GM23338 (cell line): ENCODE data around the gene NTRK1. TPM values are rescaled to one million over a fixed set of nuclear protein-coding genes. Genes with fewer than 3 reads are reported as not detected.
A peak's percentile ranks its signal among the peaks of the same experiment; 100 is the strongest.

Experiments
- ATAC-seq: fragments of 200-7000 bp; cut with Tn5 transposase; 3 replicates; pipeline ENCODE4 v1.9.1; 2020
- DNase-seq: peaks from one replicate; pipeline ENCODE4 v3.0.0-alpha.2; 2015; ENCODE audit warnings: low spot score
- H2AFZ ChIP-seq: fragments of 200-600 bp; sonication (generic); 2 replicates; pipeline ENCODE4 v1.8.0; 2016; ENCODE audit warnings: antibody characterized with exemption, mild to moderate bottlenecking, moderate library complexity
- H3F3A ChIP-seq: fragments of 200-600 bp; sonication (generic); replicated peaks from 2 replicates; pipeline ENCODE4 v1.8.0; 2017; ENCODE audit warnings: antibody characterized with exemption, mixed run types, low read depth
- H3K27ac ChIP-seq: fragments of 200-600 bp; sonication (generic); 2 replicates; pipeline ENCODE4 v1.6.1; 2016; ENCODE audit warnings: low read depth
- H3K27me3 ChIP-seq: fragments of 200-600 bp; sonication (generic); 2 replicates; pipeline ENCODE4 v1.8.0; 2016; ENCODE audit warnings: mild to moderate bottlenecking, mixed run types, moderate library complexity; ENCODE audit not compliant: insufficient read depth
- H3K36me3 ChIP-seq: fragments of 200-600 bp; sonication (generic); 2 replicates; pipeline ENCODE4 v1.8.0; 2016; ENCODE audit warnings: mild to moderate bottlenecking; ENCODE audit not compliant: insufficient read depth
- H3K4me1 ChIP-seq: fragments of 200-600 bp; sonication (generic); 2 replicates; pipeline ENCODE4 v1.8.0; 2016; ENCODE audit warnings: mild to moderate bottlenecking, moderate library complexity; ENCODE audit not compliant: insufficient read depth
- H3K4me2 ChIP-seq: fragments of 200-600 bp; sonication (generic); 2 replicates; pipeline ENCODE4 v1.7.1; 2017; ENCODE audit warnings: mixed run types
- H3K4me3 ChIP-seq: fragments of 200-600 bp; sonication (generic); 2 replicates; pipeline ENCODE4 v1.6.1; 2016; ENCODE audit warnings: mixed run types
- H3K79me2 ChIP-seq: fragments of 200-600 bp; sonication (generic); replicated peaks from 2 replicates; pipeline ENCODE4 v1.8.0; 2017; ENCODE audit warnings: mild to moderate bottlenecking; ENCODE audit not compliant: insufficient read depth
- H3K9me2 ChIP-seq: fragments of 200-600 bp; sonication (generic); 2 replicates; pipeline ENCODE4 v1.8.0; 2017; ENCODE audit not compliant: insufficient read depth
- H4K20me1 ChIP-seq: fragments of 200-600 bp; sonication (generic); replicated peaks from 2 replicates; pipeline ENCODE4 v1.8.0; 2017; ENCODE audit warnings: mild to moderate bottlenecking; ENCODE audit not compliant: insufficient read depth
- H3K27ac Mint-ChIP-seq: 2 replicates; pipeline ENCODE4 v1.8.0; 2020; ENCODE audit warnings: inconsistent platforms, mild to moderate bottlenecking, moderate library complexity, mixed read lengths
- H3K27me3 Mint-ChIP-seq: 3 replicates; pipeline ENCODE4 v1.8.0; 2022; ENCODE audit warnings: low read depth, mild to moderate bottlenecking, moderate library complexity, mixed read lengths, inconsistent platforms; ENCODE audit not compliant: insufficient read depth, poor library complexity
- H3K36me3 Mint-ChIP-seq: 3 replicates; pipeline ENCODE4 v1.8.0; 2021; ENCODE audit warnings: low read depth, mild to moderate bottlenecking, inconsistent platforms, moderate library complexity, mixed read lengths
- H3K4me1 Mint-ChIP-seq: 3 replicates; pipeline ENCODE4 v1.8.0; 2020; ENCODE audit warnings: mild to moderate bottlenecking, inconsistent platforms, mixed read lengths
- H3K4me3 Mint-ChIP-seq: 3 replicates; pipeline ENCODE4 v1.8.0; 2021; ENCODE audit warnings: moderate library complexity, mild to moderate bottlenecking, inconsistent platforms, mixed read lengths
- H3K9me3 Mint-ChIP-seq: 3 replicates; pipeline ENCODE4 v1.8.0; 2020; ENCODE audit warnings: moderate library complexity, mild to moderate bottlenecking, inconsistent platforms, mixed read lengths
- CTCF ChIP-seq, 2 experiments: fragments of 200-600 bp in 1 of 2; sonication (generic) in 1 of 2; conservative IDR thresholded peaks; 2 replicates each; pipeline versions ENCODE4 v1.5.1 to v1.6.1; 2016 to 2017; ENCODE audit warnings: antibody characterized with exemption in 2 of 2, low read depth in 2 of 2, mild to moderate bottlenecking in 2 of 2, moderate library complexity in 1 of 2
- ETS1 ChIP-seq: IDR thresholded peaks from 2 replicates; pipeline ENCODE4 v1.6.1; 2016; ENCODE audit warnings: antibody characterized with exemption
- EZH2phosphoT487 ChIP-seq: fragments of 200-600 bp; sonication (generic); IDR thresholded peaks from one replicate; pipeline ENCODE4 v1.8.1; 2018; ENCODE audit warnings: antibody characterized with exemption; ENCODE audit not compliant: unreplicated experiment
- JUNB ChIP-seq: IDR thresholded peaks from one replicate; pipeline ENCODE4 v1.6.1; 2016; ENCODE audit warnings: antibody characterized with exemption; ENCODE audit not compliant: unreplicated experiment
- NANOG ChIP-seq: IDR thresholded peaks from 2 replicates; pipeline ENCODE4 v1.6.1; 2016; ENCODE audit warnings: antibody characterized with exemption, borderline replicate concordance
- POLR2AphosphoS5 ChIP-seq: IDR thresholded peaks from 2 replicates; pipeline ENCODE4 v1.6.1; 2016; ENCODE audit warnings: antibody characterized with exemption, low read depth
- REST ChIP-seq: IDR thresholded peaks from one replicate; pipeline ENCODE4 v1.6.1; 2018; ENCODE audit warnings: antibody characterized with exemption; ENCODE audit not compliant: unreplicated experiment
- STAT1 ChIP-seq: IDR thresholded peaks from one replicate; pipeline ENCODE4 v1.6.1; 2016; ENCODE audit warnings: antibody characterized with exemption; ENCODE audit not compliant: unreplicated experiment
- ZNF114 ChIP-seq: fragments of 250-450 bp; sonication (Bioruptor Pico); IDR thresholded peaks from 2 replicates; pipeline ENCODE4 v1.5.0; 2020; ENCODE audit warnings: mild to moderate bottlenecking, moderate library complexity
- polyA plus RNA-seq: library from polyadenylated mRNA; unstranded; fragments of >200 nt; fragmentation: Nextera tagmentation; extraction: Ambion mirVana; gene quantifications from 2 replicates; pipeline ENCODE4 v1.2.1, GENCODE V29; 2016
- total RNA-seq: library from RNA; depleted of rRNA; stranded (reverse); fragments of >200 nt; shearing (Covaris generic); gene quantifications from 2 replicates; pipeline ENCODE4 v1.2.3, GENCODE V29; 2014

The NTRK1 gene
- total and polyA plus RNA-seq, 2 experiments from 2014 or later: 0.42 to 0.45 TPM

GRCh38 chr1:156909671-156910070, 49.0 kb downstream of the NTRK1 start:
- H3K4me1 Mint-ChIP-seq: peaks cover 19% of the 10 kb centered on the region
- peaks cover 23% of the 10 kb centered on the region for H3K27me3 Mint-ChIP-seq
- H3K79me2 ChIP-seq: no peaks in the 10 kb centered on the region
- DNase-seq (no peak), ATAC-seq (no peak)
- H3K27me3 ChIP-seq: peaks cover 24% of the 10 kb centered on the region; the same call in 1 of the 2 replicates
- H3K4me3 Mint-ChIP-seq: no peak overlapping the region
- no peak overlapping the region for H3K4me2 ChIP-seq
- no peak overlapping the region for H3K27ac ChIP-seq
- H2AFZ ChIP-seq: no peak overlapping the region
- no peaks in the 10 kb centered on the region for H3K9me3 Mint-ChIP-seq
- no peak overlapping the region for H3K27ac Mint-ChIP-seq
- no peaks in the 10 kb centered on the region for H3K9me2 ChIP-seq
- no peak for TF ChIP-seq POLR2AphosphoS5
- no peak for TF ChIP-seq JUNB
- no peak for TF ChIP-seq REST
- TF ChIP-seq NANOG: no peak
- TF ChIP-seq ZNF114 (CRISPR knock-in tag): no peak
- no peak for TF ChIP-seq ETS1
- TF ChIP-seq EZH2phosphoT487: no peak
- no peak for TF ChIP-seq CTCF (conservative IDR thresholded peaks at IDR 0.05; ENCODE audit: low read depth in 2 of 2)
- H3K36me3 ChIP-seq: no peaks in the 10 kb centered on the region
- H4K20me1 ChIP-seq: no peaks in the 10 kb centered on the region; the same call in 1 of the 2 replicates
- no peaks in the 10 kb centered on the region for H3K36me3 Mint-ChIP-seq
- peaks cover 11% of the 10 kb centered on the region for H3K4me1 ChIP-seq
- H3K4me3 ChIP-seq: no peak overlapping the region
- H3F3A ChIP-seq: no peaks in the 10 kb centered on the region; the same call in 1 of the 2 replicates

DNA sequence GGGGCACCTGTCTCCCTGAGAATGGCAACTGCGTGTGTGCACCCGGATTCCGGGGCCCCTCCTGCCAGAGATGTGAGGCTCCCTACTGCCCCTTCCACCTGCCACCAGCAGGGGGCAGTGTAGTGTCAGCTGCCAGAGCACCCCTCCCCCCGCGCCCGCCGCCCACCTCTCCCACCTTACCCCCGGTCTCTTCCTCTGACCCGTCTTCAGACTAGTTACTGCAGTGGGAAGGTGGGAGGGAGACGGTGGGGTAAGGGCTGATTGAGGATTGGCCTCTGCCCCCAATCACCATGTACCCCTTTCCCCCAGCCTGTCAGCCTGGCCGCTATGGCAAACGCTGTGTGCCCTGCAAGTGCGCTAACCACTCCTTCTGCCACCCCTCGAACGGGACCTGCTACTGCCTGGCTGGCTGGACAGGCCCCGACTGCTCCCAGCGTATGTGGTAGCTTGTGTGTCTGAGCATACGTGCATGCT, 49.7 kb downstream of the NTRK1 start:
- Histone ChIP-seq H3K4me3 (peak overlapping the region; percentile 61), H3K27me3 (peaks cover 24% of the 10 kb centered on the region; the same call in 1 of the 2 replicates), H3K27ac (no peak overlapping the region), H3K4me1 (peaks cover 11% of the 10 kb centered on the region), H3K79me2 (no peaks in the 10 kb centered on the region), H3F3A (no peaks in the 10 kb centered on the region; the same call in 1 of the 2 replicates), H3K9me2 (no peaks in the 10 kb centered on the region), H4K20me1 (no peaks in the 10 kb centered on the region; the same call in 1 of the 2 replicates), H3K36me3 (no peaks in the 10 kb centered on the region), H2AFZ (peak overlapping the region; percentile 72; the same call in 1 of the 2 replicates), H3K4me2 (peak overlapping the region; percentile 85)
- Mint-ChIP-seq H3K9me3 (no peaks in the 10 kb centered on the region), H3K4me1 (peaks cover 19% of the 10 kb centered on the region), H3K27me3 (peaks cover 24% of the 10 kb centered on the region), H3K36me3 (no peaks in the 10 kb centered on the region), H3K27ac (no peak overlapping the region), H3K4me3 (peak overlapping the region; percentile 64)
- TF ChIP-seq STAT1 (no peak), CTCF (conservative IDR thresholded peaks at IDR 0.05; ENCODE audit: low read depth in 2 of 2) (peak; percentile 77 to 82), EZH2phosphoT487 (no peak)
- DNase-seq: peak; percentile 81
- peak; percentile 60 for ATAC-seq
